HUES64 (cell line): ENCODE measurements around the gene C2orf81.

ENCODE experiments used
- H3K27ac ChIP-seq: 2 replicates; pipeline ENCODE4 v1.7.0; 2013; ENCODE audit warnings: low read depth, low read length, inconsistent platforms
- H3K27me3 ChIP-seq: 2 replicates; pipeline ENCODE4 v1.6.1; 2013; ENCODE audit warnings: mild to moderate bottlenecking, low read length; ENCODE audit not compliant: insufficient read depth
- H3K36me3 ChIP-seq: 2 replicates; pipeline ENCODE4 v1.6.1; 2013; ENCODE audit warnings: mild to moderate bottlenecking, low read length; ENCODE audit not compliant: insufficient read depth
- H3K4me1 ChIP-seq: 2 replicates; pipeline ENCODE4 v1.6.1; 2013; ENCODE audit warnings: mild to moderate bottlenecking, low read length, moderate library complexity; ENCODE audit not compliant: insufficient read depth
- H3K4me3 ChIP-seq: 2 replicates; pipeline ENCODE4 v1.5.1; 2013; ENCODE audit warnings: mild to moderate bottlenecking, low read length, moderate library complexity
- H3K9ac ChIP-seq: 2 replicates; pipeline ENCODE4 v1.6.1; 2013; ENCODE audit warnings: mild to moderate bottlenecking, low read depth, low read length
- H3K9me3 ChIP-seq: 2 replicates; pipeline ENCODE4 v1.6.1; 2013; ENCODE audit warnings: low read depth, low read length; ENCODE audit not compliant: insufficient read depth
- WGBS: fragments of 150-250, 120-280 bp; methylation state at CpG from one replicate; pipeline ENCODE4 v1.1.7; 2013; ENCODE audit warnings: missing lambda C conversion rate; 5-methylcytosine and 5-hydroxymethylcytosine counted together

Gene C2orf81

GRCh38 chr2:74399785-74400184 is 21.6 kb downstream of the C2orf81 start:
- H3K4me1 ChIP-seq: no peaks in the 10 kb centered on the region
- H3K9ac ChIP-seq: no peak overlapping the region
- no peaks in the 10 kb centered on the region for H3K9me3 ChIP-seq
- no peaks in the 10 kb centered on the region for H3K27me3 ChIP-seq
- H3K27ac ChIP-seq: no peak overlapping the region
- H3K4me3 ChIP-seq: no peak overlapping the region
- H3K36me3 ChIP-seq: no peaks in the 10 kb centered on the region

- H3K9me3 ChIP-seq: no peaks in the 10 kb centered on the region
- H3K36me3 ChIP-seq: no peaks in the 10 kb centered on the region
- no peak overlapping the region for H3K9ac ChIP-seq
- no peak overlapping the region for H3K27ac ChIP-seq
- H3K27me3 ChIP-seq: no peaks in the 10 kb centered on the region
- WGBS: 98% methylated on average over 2 of the region's 2 CpGs
- H3K4me3 ChIP-seq: no peak overlapping the region
- H3K4me1 ChIP-seq: peaks cover 3% of the 10 kb centered on the region
These were observed 25.3 kb downstream of the C2orf81 start for GRCh38 chr2:74396149-74396548.

- Histone ChIP-seq H3K27ac (no peak overlapping the region), H3K4me1 (peaks cover 12% of the 10 kb centered on the region), H3K9ac (no peak overlapping the region), H3K36me3 (no peaks in the 10 kb centered on the region), H3K4me3 (no peak overlapping the region), H3K9me3 (no peaks in the 10 kb centered on the region), H3K27me3 (no peaks in the 10 kb centered on the region)
- 97% methylated on average over 1 of the region's 1 CpG for WGBS
These were observed 27.9 kb downstream of the C2orf81 start for GRCh38 chr2:74393525-74393924.

- Histone ChIP-seq H3K4me1 (peaks cover 12% of the 10 kb centered on the region), H3K4me3 (peak overlapping the region; percentile 85), H3K9me3 (no peaks in the 10 kb centered on the region), H3K27me3 (no peaks in the 10 kb centered on the region), H3K27ac (peak overlapping the region; percentile 23; the same call in 1 of the 2 replicates), H3K36me3 (no peaks in the 10 kb centered on the region), H3K9ac (peak overlapping the region; percentile 97; the same call in 1 of the 2 replicates)
- 85% methylated on average over 13 of the region's 13 CpGs for WGBS
These were observed 29.0 kb downstream of the C2orf81 start for GRCh38 chr2:74392449-74392743.

GRCh38 chr2:74391580-74392448 is 29.6 kb downstream of the C2orf81 start:
- Histone ChIP-seq H3K9ac (peak overlapping the region; percentile 97), H3K36me3 (no peaks in the 10 kb centered on the region), H3K27ac (peak overlapping the region; percentile 97), H3K4me3 (peak overlapping the region; percentile 85), H3K27me3 (no peaks in the 10 kb centered on the region), H3K9me3 (no peaks in the 10 kb centered on the region), H3K4me1 (peaks cover 12% of the 10 kb centered on the region)
- WGBS: 3% methylated on average over 60 of the region's 62 CpGs

- WGBS: under 1% methylated on average over 11 of the region's 11 CpGs
- no peaks in the 10 kb centered on the region for H3K9me3 ChIP-seq
- H3K27ac ChIP-seq: peak overlapping the region; percentile 97
- peak overlapping the region; percentile 85 for H3K4me3 ChIP-seq
- H3K36me3 ChIP-seq: no peaks in the 10 kb centered on the region
- H3K4me1 ChIP-seq: peaks cover 12% of the 10 kb centered on the region
- H3K27me3 ChIP-seq: no peaks in the 10 kb centered on the region
- peak overlapping the region; percentile 97 for H3K9ac ChIP-seq
These were observed 30.2 kb downstream of the C2orf81 start for GRCh38 chr2:74391209-74391579.

- Histone ChIP-seq H3K9ac (peak overlapping the region; percentile 97; the same call in 1 of the 2 replicates), H3K27ac (no peak overlapping the region)
These were observed 30.8 kb downstream of the C2orf81 start for GRCh38 chr2:74390606-74391005.

GRCh38 chr2:74387346-74387745 is 34.1 kb downstream of the C2orf81 start:
- no peaks in the 10 kb centered on the region for H3K27me3 ChIP-seq
- no peak overlapping the region for H3K4me3 ChIP-seq
- WGBS: 98% methylated on average over 1 of the region's 1 CpG
- no peak overlapping the region for H3K9ac ChIP-seq
- H3K27ac ChIP-seq: no peak overlapping the region
- H3K4me1 ChIP-seq: peaks cover 12% of the 10 kb centered on the region
- peaks cover 18% of the 10 kb centered on the region for H3K36me3 ChIP-seq
- H3K9me3 ChIP-seq: no peaks in the 10 kb centered on the region

More at GRCh38 chr2:74390606-74391005, 30.8 kb downstream of the C2orf81 start:
- Histone ChIP-seq H3K9me3 (no peaks in the 10 kb centered on the region), H3K27me3 (no peaks in the 10 kb centered on the region), H3K36me3 (peaks cover 3% of the 10 kb centered on the region), H3K4me3 (peak overlapping the region; percentile 85), H3K4me1 (peaks cover 12% of the 10 kb centered on the region)
- WGBS: 64% methylated on average over 5 of the region's 5 CpGs

GRCh38 chr2:74385396-74385795 is 36.0 kb downstream of the C2orf81 start:
- H3K9ac ChIP-seq: no peak overlapping the region
- no peaks in the 10 kb centered on the region for H3K9me3 ChIP-seq
- no peaks in the 10 kb centered on the region for H3K27me3 ChIP-seq
- no peak overlapping the region for H3K27ac ChIP-seq
- H3K4me3 ChIP-seq: no peak overlapping the region
- peaks cover 18% of the 10 kb centered on the region for H3K36me3 ChIP-seq
- 90% methylated on average over 8 of the region's 8 CpGs for WGBS
- H3K4me1 ChIP-seq: peaks cover 9% of the 10 kb centered on the region

GRCh38 chr2:74384051-74384450 is 37.4 kb downstream of the C2orf81 start:
- H3K4me1 ChIP-seq: peaks cover 13% of the 10 kb centered on the region; the same call in 1 of the 2 replicates
- no peaks in the 10 kb centered on the region for H3K9me3 ChIP-seq
- no peaks in the 10 kb centered on the region for H3K27me3 ChIP-seq
- no peak overlapping the region for H3K27ac ChIP-seq
- H3K9ac ChIP-seq: no peak overlapping the region
- H3K4me3 ChIP-seq: no peak overlapping the region
- peaks cover 18% of the 10 kb centered on the region for H3K36me3 ChIP-seq
- WGBS: 93% methylated on average over 3 of the region's 3 CpGs

GRCh38 chr2:74383254-74383653 is 38.2 kb downstream of the C2orf81 start:
- WGBS: 86% methylated on average over 1 of the region's 1 CpG
- H3K27ac ChIP-seq: no peak overlapping the region
- H3K4me1 ChIP-seq: peaks cover 16% of the 10 kb centered on the region; the same call in 1 of the 2 replicates
- H3K9me3 ChIP-seq: no peaks in the 10 kb centered on the region
- no peak overlapping the region for H3K9ac ChIP-seq
- no peak overlapping the region for H3K4me3 ChIP-seq
- H3K27me3 ChIP-seq: no peaks in the 10 kb centered on the region
- H3K36me3 ChIP-seq: peaks cover 18% of the 10 kb centered on the region
